Hindlimb muscle (tissue), 1 donor: ENCODE measurements around the gene CLIC3. TPM values are rescaled to one million over a fixed set of nuclear protein-coding genes. Genes with fewer than 3 reads are reported as not detected.

Experiments
- DNase-seq: peaks from one replicate; pipeline ENCODE4 v3.0.0-alpha.2; 2013
- polyA plus RNA-seq: library from polyadenylated mRNA; unstranded; fragments of 120-200 nt; gene quantifications from one replicate; pipeline ENCODE4 v1.2.1, GENCODE V29; 2013; ENCODE audit not compliant: insufficient read length

Gene CLIC3
- polyA plus RNA-seq, 1 donor, result 0.54 TPM

GRCh38 chr9:137000177-137000930 lies 4.0 kb upstream of the CLIC3 start:
- DNase-seq, result no peak

- no peak for DNase-seq
Measured at GRCh38 chr9:136997830-136998234, 1.5 kb upstream of the CLIC3 start.

GRCh38 chr9:136997371-136997770 lies 1.0 kb upstream of the CLIC3 start:
- DNase-seq, result no peak

- no peak for DNase-seq
Measured at GRCh38 chr9:136995772-136996311, 526 bp downstream of the CLIC3 start.

GRCh38 chr9:136995362-136995761 lies 1.0 kb downstream of the CLIC3 start:
- DNase-seq, result no peak

GRCh38 chr9:136994888-136995230 lies 1.5 kb downstream of the CLIC3 start:
- no peak for DNase-seq

GRCh38 chr9:136994180-136994887 lies 2.0 kb downstream of the CLIC3 start:
- no peak for DNase-seq

GRCh38 chr9:136992819-136993369 lies 3.5 kb downstream of the CLIC3 start:
- no peak for DNase-seq

GRCh38 chr9:136991993-136992818 lies 4.2 kb downstream of the CLIC3 start, which contains the start of gene PAXX:
Gene PAXX (plus strand): TSS chr9:136992422. CDS start chr9:136992444, 22 bp downstream.
- DNase-seq, result peak; percentile 87

- DNase-seq, result no peak
Measured at GRCh38 chr9:136990242-136990911, 6.0 kb downstream of the CLIC3 start.

- DNase-seq, result no peak
Measured at GRCh38 chr9:136988872-136989271, 7.5 kb downstream of the CLIC3 start.

GRCh38 chr9:136985853-136986252 lies 10.5 kb downstream of the CLIC3 start:
- no peak for DNase-seq

GRCh38 chr9:136985027-136985602 lies 11.3 kb downstream of the CLIC3 start:
- no peak for DNase-seq

GRCh38 chr9:136984464-136985026 lies 11.8 kb downstream of the CLIC3 start:
- no peak for DNase-seq

- no peak for DNase-seq
Measured at GRCh38 chr9:136983656-136984314, 12.6 kb downstream of the CLIC3 start.

GRCh38 chr9:136983167-136983566 lies 13.2 kb downstream of the CLIC3 start:
- DNase-seq, result no peak

- no peak for DNase-seq
Measured at GRCh38 chr9:136982232-136983051, 13.9 kb downstream of the CLIC3 start, which contains the start of gene LCNL1. Gene LCNL1 (plus strand): TSS chr9:136982993. CDS start chr9:136983587, 594 bp downstream.

- no peak for DNase-seq
Measured at GRCh38 chr9:136981588-136982231, 14.7 kb downstream of the CLIC3 start.
